KBM-7 (cell line): ENCODE results near the gene SH2B2.
"Not testable (repeated sequence)": the region's sequence is repeated elsewhere in the genome, so short reads cannot be mapped to it uniquely, and the experiment has no call there.

Experiments
- DNase-seq: peaks from one replicate; pipeline ENCODE4 v3.0.0-alpha.2; 2015
- in situ Hi-C: fragments of 300-500 bp; cut with MboI; formaldehyde crosslinking; loops from 2 replicates; pipeline ENCODE4 v1.14.3; 2020; ENCODE audit warnings: low sequenced_read_pairs, low pct_unique_long_range_greater_than_20kb, mixed read lengths

The SH2B2 gene

DNA sequence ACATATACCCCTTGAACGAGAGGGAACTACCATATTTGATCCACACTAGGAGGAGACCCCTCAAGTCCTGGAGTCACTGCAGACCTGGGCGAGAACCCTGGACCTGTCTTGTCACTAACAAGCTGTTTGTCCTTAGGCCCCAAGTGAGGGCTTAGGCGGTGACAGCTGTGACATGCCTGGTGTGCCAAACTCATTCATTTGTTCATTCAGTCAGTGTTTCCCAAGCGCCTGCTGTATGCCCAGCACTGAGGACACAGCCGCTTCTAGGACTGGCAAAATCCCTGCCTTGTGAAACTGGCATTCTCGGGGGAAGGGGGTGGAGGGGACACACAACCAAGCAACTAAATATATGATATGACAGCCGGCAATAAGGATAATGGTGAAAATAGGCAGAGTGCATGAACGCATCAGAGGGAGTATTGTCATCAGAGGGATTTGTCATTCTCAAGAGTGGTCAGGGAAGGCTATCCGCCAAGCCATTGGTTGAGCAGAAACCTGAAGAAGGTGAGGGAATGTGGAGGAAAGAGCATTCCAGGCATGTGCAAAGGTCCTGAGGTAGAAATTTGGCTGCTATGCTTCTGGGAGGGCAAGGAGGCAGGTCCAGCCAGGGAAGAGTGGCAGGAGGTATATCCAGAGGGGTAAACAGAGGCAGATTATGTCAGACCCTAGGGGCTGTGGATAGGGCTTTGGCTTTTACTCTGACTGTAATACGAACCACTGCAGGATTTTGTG lies 11.0 kb downstream of the SH2B2 start:
- in situ Hi-C loops: no loop called here

DNA sequence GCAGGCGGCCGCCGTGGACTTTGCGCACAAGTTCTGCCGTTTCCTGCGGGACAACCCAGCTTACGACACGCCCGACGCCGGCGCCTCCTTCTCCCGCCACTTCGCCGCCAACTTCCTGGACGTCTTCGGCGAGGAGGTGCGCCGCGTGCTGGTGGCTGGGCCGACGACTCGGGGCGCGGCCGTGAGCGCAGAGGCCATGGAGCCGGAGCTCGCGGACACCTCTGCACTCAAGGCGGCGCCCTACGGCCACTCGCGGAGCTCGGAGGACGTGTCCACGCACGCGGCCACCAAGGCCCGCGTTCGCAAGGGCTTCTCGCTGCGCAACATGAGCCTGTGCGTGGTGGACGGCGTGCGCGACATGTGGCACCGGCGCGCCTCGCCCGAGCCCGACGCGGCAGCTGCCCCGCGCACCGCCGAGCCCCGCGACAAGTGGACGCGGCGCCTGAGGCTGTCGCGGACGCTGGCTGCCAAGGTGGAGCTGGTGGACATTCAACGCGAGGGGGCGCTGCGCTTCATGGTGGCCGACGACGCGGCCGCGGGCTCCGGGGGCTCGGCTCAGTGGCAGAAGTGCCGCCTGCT lies 14.1 kb downstream of the SH2B2 start:
- no peak for DNase-seq
- in situ Hi-C loops: no loop called here

More for the DNA sequence above, 11.0 kb downstream of the SH2B2 start:
- no peak for DNase-seq

DNA sequence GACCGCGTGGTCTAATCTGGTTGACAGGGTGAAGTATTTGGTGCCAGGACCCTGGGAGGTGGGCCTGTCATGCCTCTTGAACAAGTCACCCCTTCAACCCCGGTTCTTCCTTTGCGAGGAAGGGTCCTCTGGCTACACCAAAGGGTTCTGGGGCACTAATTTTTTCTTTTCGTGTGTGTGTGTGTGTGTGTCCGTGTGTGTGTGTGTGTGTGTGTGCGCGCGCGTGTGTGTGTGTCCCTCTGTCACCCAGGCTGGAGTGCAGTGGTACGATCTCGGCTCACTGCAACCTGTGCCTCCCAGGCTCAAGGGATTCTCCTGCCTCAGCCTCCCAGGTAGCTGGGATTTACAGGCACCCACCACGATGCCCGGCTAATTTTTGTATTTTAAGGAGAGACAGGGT lies 14.7 kb downstream of the SH2B2 start:
- in situ Hi-C loops, DNase-seq: not testable (repeated sequence)

DNA sequence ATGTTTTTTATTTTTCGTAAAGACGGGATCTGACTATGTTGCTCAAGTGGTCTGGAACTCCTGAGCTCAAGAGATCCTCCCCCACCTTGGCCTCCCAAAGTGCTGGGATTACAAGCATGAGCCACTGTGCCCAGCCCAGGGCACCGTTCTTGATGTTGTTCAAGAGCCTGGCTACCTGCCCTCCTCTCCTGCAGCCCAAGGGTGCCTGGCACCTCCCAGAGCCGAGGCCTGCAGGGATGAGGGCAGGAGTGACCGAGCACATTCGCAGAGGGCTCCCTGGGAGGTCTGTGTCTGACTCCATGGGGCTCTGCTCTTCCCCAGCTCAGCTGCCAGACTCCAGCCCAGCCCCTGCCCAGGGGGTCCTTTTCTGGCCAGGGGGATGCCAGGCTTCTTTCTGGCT lies 15.4 kb downstream of the SH2B2 start:
- DNase-seq: no peak
- in situ Hi-C loops: no loop called here

DNA sequence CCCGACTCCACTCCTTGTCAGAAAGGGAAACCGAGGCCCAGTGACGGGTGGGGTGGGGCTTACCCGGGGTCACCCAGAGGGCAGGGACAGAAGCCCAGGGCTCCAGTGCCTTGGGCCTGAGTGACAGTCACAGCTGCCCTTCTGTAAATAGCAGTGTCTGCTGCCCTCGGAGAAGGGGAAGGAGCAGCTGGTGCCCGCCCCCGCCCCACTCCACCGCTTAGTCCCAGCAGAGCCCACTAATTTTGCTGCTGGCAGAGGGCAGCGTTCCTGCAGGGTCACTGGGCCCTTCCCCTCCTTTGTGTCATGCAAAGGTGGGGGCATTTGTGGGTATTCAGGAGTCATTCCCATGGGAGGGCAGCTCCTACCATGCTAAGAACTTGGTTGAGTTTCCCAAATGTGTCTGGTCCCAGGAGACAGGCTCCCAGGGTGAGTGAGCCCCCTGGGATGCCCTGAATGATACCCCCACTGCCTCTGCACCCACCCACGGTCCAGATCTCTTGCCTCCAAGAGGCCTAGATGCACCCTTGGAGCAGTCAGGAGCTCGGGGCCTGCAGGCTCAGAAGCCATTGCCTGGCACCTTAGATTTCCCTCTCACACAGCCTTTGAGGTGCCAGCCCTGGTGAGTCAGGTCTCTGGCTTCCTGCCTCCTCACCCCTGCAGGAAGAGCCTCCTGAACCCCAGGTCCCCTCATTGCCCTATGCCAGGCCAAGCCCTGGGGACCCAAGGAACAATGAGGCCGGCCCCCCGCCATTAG lies 17.2 kb downstream of the SH2B2 start:
- in situ Hi-C loops: no loop called here
- DNase-seq: no peak

DNA sequence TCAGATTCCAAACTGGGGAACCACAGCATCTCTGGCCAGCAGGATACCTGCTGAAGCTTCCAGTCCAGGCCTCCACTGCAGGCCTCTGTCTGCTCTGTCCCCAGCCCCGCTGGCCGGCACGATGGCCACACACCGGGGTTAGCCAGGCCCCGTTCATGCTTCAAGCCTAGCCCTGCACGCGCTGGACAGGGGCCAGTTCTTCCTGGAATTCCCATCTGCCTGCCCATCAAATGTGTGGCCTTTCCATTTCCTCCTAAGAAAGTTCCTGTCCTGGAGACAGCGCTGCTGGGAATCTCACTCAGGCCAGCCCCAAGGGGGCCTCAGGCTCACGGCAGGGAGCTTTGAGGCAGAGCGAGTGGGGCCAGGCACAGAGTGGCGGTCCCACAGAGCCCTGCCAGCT lies 18.0 kb downstream of the SH2B2 start:
- no peak for DNase-seq
- in situ Hi-C loops: no loop called here

DNA sequence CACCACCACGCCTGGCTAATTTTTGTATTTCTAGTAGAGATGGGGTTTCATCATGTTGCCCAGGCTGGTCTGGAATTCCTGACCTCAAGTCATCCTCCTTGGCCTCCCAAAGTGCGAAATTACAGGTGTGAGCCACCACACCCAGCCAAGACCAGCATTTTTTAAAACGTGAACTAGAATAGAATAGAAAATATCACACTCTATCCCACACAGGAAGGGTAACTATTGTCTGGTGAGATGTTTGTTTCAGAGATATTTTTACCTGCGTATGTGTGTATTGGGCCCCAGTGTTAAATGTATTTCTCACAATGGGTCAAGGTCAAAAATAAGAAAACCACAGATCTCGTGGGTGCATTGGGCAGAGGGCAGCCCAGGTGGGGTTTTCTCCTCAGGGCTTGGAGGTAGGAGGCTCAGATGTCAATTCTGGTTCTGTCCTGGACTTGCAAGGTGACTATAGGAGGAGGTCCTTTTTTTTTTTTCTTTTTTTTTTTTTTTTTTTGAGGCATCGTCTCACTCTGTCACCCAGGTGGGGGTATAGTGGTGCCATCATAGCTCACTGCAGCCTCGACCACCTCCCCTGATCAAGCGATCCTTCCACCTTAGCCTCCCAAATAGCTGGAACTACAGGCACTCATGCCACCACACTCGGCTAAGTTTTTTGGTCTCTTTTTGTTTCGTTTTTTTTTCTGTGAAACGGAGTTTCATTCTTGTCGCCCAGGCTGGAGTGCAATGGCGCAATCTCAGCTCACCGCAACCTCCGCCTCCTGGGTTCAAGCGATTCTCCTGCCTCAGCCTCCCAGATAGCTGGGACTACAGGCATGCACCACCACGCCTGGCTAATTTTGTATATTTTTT lies 19.0 kb downstream of the SH2B2 start:
- DNase-seq: no peak
- in situ Hi-C loops: no loop called here

DNA sequence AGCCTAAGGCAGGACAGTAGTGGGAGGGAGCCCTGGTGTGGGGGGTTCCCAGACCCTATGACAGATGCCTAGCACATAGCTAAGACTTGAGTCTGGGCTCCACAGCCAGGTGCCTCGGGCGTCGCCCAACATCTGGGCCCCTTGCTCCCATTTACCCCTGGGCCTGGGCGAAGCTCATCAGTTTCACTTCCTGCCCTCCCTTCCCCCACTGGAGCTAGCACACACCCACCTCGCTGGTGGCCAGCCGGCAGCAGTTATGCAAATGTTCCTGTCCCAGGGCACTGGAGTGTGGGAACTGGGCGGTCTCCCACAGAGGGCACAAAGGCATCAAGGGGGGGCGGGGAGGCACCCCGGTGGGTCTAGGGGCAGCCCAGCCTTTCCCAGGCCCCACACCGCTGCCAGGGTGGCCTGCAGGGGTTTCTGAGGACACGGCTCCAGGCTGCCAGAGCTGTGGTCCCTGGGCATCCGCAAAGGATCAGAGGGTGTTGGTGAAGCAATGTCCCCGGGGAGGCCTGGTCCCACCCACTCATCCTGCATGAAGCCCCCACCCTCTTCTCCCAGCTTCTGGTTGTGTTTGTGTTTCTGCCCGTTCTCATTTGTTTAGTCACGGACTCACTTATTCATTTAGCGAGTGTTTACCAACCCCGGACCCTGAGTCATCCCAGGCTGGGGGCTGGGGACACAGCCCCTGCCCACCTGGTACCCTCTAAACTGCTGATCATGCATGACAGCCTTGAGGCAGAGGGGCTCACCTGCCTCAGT lies 20.4 kb downstream of the SH2B2 start:
- in situ Hi-C loops: no loop called here

DNA sequence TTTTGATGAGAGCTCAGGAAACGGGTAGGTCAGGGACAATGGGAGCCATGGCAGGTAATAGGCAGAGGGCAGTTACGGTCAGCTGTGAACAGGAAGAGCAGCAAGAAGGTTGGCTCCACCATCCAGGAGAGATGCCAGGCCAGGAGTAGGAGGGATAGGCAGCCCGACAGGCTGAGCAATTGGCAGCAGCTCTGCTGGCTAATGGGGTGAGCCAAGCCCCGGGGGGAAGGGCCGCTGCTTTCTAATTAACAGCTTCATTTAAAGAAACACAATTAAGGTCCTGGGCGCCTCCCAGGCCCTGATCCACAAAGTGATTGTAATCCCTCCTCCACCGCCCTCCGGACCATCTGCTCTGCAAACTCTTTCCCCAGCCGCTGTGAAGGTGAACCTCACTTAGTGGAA lies 23.7 kb downstream of the SH2B2 start:
- in situ Hi-C loops: no loop called here
- no peak for DNase-seq

More for the DNA sequence above, 20.4 kb downstream of the SH2B2 start:
- peak; percentile 14 for DNase-seq

DNA sequence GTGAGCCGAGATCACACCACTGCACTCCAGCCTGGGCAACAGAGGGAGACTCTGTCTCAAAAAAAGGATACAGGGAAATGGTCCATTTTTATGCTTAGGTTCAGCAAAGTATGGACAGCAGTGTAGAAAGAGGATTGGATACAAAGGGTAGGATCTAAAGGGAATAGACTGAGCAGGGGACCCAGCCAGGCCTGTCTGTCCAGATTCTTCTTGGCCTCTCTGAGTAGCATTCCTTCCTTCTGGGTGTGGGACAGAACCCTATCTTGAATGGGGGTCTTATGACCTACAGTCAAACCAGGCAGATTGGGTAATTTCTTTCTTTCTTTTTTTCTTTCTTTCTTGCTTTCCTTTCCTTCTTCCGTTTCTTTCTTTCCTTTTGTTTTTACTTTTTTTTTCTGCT lies 25.6 kb downstream of the SH2B2 start:
- in situ Hi-C loops: no loop called here
- no peak for DNase-seq

DNA sequence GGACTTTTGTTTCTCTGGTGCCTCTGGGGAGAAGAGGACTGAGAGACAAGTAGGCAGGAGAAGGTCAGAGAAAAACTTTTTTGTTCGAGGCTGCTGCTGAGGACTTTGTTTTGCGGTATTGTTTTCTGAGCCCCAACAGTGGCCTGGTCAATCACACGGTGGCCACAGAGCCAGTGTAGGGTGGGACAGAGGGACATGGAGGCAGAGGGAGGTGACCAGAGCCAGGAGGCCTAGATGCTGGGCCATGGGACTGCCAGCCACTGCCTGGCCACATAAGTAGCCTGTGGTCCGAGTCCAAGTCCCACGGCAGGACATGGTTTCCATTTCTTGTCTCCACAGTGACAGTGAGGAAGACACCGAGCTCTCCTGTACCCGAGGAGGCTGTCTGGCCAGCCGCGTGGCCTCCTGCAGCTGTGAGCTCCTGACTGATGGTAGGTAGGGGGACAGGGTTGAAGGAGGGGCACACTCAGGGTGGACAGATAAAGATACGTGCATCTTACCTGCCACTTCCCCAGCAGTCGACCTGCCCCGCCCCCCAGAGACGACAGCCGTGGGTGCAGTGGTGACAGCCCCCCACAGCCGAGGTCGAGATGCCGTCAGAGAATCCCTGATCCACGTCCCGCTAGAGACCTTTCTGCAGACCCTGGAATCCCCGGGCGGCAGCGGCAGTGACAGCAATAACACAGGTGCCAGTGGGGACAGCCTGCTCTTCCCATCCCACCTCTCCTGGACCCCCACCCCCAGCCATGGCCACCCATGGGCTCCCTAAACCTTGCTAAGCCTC lies 27.5 kb downstream of the SH2B2 start:
- in situ Hi-C loops: no loop called here
- DNase-seq: no peak

DNA sequence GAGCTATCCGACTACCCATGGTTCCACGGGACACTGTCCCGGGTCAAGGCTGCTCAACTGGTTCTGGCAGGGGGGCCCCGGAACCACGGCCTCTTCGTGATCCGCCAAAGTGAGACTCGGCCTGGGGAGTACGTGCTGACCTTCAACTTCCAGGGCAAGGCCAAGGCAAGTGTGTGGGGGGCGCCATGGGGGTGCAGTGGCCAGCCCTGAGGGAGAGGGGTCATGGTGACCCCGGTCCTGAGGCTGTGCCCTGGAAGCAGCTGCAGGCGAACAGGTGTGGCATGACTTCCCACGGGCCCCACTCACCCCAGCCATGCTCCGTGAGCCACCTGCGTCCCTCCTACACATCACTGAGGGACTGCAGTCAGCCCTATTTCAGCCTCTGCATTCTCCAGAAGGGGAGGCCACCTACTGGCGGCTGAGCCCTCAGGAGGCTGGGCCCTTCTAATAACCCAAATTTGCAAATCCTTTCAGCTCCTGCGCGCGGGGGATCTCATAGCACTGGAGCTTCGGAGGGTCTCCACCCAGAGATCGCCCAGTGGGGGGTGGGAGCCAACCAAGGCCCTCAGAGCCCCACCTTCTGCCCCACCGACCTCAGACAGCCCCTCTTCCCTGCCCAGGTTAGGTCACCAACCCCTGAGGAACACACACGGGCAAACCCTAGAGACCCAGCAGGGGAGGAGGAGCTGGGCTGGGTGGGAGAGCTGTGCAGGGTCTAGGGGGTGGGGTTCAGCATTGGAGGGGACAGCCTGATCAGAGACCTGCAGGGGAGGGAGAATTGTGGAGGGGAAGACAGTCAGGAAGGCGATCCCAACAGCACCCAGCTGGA lies 30.8 kb downstream of the SH2B2 start:
- in situ Hi-C loops: no loop called here
- DNase-seq: no peak

DNA sequence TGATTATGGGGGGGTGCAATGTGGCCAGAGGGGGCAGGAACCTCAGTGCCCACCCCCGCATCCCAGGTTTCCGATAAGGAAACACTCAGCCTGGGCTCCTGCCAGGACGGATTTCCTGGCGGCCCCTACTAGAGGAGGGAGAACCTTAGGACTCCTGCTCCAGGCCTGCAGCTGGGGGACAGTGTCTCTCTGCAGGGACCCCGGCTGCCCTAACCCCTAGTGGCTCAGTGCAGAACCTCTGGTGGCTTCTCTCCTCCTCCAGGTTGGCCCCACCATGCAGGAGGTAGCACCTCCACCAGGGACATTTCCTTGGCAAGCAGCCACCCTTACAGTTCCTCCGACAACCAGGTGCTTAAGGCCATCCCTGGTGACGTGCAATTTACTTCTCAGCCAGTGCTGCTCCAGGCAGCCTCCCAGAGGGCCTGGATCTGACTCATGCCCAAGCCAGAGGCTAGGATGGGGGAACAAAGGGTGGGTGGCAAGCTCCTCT lies 31.9 kb downstream of the SH2B2 start:
- no peak for DNase-seq

DNA sequence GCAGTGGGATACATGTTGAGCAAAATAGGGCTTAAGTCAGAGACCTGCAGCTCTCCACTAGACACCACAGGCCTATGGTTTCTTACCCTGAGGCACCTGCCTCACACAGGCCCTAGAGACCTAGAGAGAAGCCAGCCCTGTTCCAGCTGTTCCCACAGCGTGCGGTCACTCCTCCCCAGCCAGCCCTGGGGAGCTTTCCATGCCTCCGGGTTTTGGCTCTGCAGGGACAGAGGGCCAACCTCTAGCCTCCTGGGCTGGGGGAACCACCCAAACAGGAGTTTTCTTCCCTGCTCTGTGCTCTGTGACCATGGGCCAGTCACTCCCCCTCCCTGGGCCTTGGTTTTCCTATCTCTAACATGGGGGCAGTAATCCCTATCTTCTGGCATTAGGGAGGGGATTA lies 33.0 kb downstream of the SH2B2 start:
- DNase-seq: no peak
- in situ Hi-C loops: no loop called here

More for the DNA sequence above, 31.9 kb downstream of the SH2B2 start:
- in situ Hi-C loops: no loop called here

DNA sequence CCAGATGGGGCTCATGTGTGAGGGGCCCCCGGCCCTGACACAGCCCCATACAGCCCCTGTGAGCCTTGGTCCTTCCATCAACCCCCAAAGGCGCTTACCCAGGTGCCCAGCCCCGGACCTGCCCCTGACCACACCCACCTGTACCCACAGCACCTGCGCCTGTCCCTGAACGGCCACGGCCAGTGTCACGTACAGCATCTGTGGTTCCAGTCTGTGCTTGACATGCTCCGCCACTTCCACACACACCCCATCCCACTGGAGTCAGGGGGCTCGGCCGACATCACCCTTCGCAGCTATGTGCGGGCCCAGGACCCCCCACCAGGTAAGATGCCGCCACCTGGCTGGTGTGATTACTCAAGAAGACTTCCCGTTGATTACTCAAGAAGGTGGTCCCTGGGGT lies 33.5 kb downstream of the SH2B2 start:
- in situ Hi-C loops: no loop called here
- DNase-seq: no peak

DNA sequence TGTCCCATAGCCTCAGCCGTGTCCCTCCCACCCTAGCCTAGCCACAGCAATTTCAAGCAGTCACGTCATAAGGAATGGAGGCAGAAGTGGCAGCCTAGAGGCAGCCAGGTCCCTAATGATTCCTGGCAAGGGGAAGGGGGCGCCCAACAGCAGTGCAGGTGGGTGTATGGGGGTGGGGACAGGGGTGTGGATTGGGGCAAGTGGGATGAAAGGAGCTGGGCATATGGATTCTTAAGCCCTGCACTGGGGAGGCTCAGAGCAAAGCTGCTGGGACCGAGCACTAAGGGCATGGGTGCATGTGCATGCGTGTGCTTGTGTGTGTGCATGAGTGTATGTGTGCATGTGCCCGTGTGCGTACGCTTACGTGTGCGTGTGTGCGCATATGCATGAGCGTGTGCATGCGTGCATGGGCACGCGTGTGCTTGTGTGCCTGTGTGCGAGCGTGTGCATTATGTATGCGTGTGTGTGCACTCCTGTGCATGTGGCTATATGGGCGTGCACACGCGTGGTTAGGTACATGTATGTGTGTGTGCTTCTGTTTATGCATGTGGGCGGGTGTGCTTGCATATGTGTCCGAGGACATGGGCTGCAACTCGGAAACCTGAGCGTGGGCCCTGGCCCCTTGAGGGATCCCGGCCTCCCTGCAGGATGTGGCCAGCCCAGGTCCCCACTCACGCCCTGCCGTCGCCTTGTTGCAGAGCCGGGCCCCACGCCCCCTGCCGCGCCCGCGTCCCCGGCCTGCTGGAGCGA lies 34.1 kb downstream of the SH2B2 start:
- in situ Hi-C loops: no loop called here
- no peak for DNase-seq
